K562 (cell line): ENCODE measurements around the gene NYAP1. TPM values are rescaled to one million over a fixed set of nuclear protein-coding genes. Genes with fewer than 3 reads are reported as not detected.
A peak's percentile ranks its signal among the peaks of the same experiment; 100 is the strongest.

ENCODE experiments used
- CBX2 ChIP-seq: fragments of 200-600 bp; sonication (generic); IDR thresholded peaks from one replicate; pipeline ENCODE4 v1.6.1; 2012; ENCODE audit warnings: mild to moderate bottlenecking, low read length, inconsistent platforms; ENCODE audit not compliant: insufficient read depth, poor library complexity, severe bottlenecking
- ILK ChIP-seq: fragments of 450-650 bp; IDR thresholded peaks from 2 replicates; pipeline ENCODE4 v1.6.1; 2016; ENCODE audit warnings: missing genetic modification characterization, low read depth, mild to moderate bottlenecking, missing compliant biosample characterization, moderate library complexity, borderline replicate concordance
- KAT8 ChIP-seq: fragments of 450-650 bp; IDR thresholded peaks from 2 replicates; pipeline ENCODE4 v1.6.1; 2016; ENCODE audit warnings: low read depth, mild to moderate bottlenecking
- KLF1 ChIP-seq: fragments of 450-650 bp; IDR thresholded peaks from 2 replicates; pipeline ENCODE4 v1.6.1; 2016; ENCODE audit warnings: missing genetic modification characterization, missing compliant biosample characterization
- MECOM ChIP-seq: fragments of 250-450 bp; sonication (Bioruptor Pico); IDR thresholded peaks from 2 replicates; pipeline ENCODE4 v1.8.0; 2022; ENCODE audit warnings: inconsistent platforms
- MLLT1 ChIP-seq, 2 experiments: fragments of 450-650 bp; IDR thresholded peaks; 2 replicates each; pipeline ENCODE4 v1.6.1; 2016
- MTA3 ChIP-seq: fragments of 450-650 bp; formaldehyde crosslinking; IDR thresholded peaks from 2 replicates; pipeline ENCODE4 v1.6.1; 2017; ENCODE audit warnings: mild to moderate bottlenecking, borderline replicate concordance
- POLR2AphosphoS2 ChIP-seq: IDR thresholded peaks from 2 replicates; pipeline ENCODE4 v1.6.1; 2012; ENCODE audit warnings: low read length, improper control_type of control experiment
- POLR2G ChIP-seq: fragments of 200-400 bp; formaldehyde crosslinking; IDR thresholded peaks from 2 replicates; pipeline ENCODE4 v1.6.1; 2017; ENCODE audit warnings: low read depth, mild to moderate bottlenecking, antibody characterized with exemption, low read length, moderate library complexity
- SNAPC5 ChIP-seq: fragments of 250-450 bp; sonication (Bioruptor Pico); IDR thresholded peaks from 2 replicates; pipeline ENCODE4 v1.8.0; 2021; ENCODE audit warnings: moderate library complexity, mild to moderate bottlenecking, inconsistent platforms
- TAF7 ChIP-seq: fragments of 450-650 bp; IDR thresholded peaks from 2 replicates; pipeline ENCODE4 v1.6.1; 2016; ENCODE audit warnings: missing genetic modification characterization, missing compliant biosample characterization
- TGIF2 ChIP-seq: sonication (generic); formaldehyde crosslinking; IDR thresholded peaks from 2 replicates; pipeline ENCODE4 v1.8.1; 2022; ENCODE audit warnings: mild to moderate bottlenecking, missing genetic modification reagents, moderate library complexity
- ZNF444 ChIP-seq: fragments of 250-450 bp; sonication (Bioruptor Pico); IDR thresholded peaks from 2 replicates; pipeline ENCODE4 v1.4.0; 2020; ENCODE audit warnings: mild to moderate bottlenecking, moderate library complexity
- polyA plus RNA-seq, 8 experiments: library from polyadenylated mRNA; depleted of rRNA in 4 of 8; stranded (reverse) in 5 of 8; unstranded in 3 of 8; fragments of >200 nt; fragmentation: Nextera tagmentation in 2 of 8; fragmentation: Illumina TruSeq in 1 of 8; extraction: Ambion mirVana in 2 of 8; extraction: Trizol in 1 of 8; gene quantifications; 2 replicates each; pipeline versions ENCODE4 v1.2.1 to v1.2.3, GENCODE V29; 2011 to 2014; ENCODE audit warnings: inconsistent platforms in 1 of 8, missing spikeins in 1 of 8
- total RNA-seq, 7 experiments: library from RNA; depleted of rRNA in 6 of 7; stranded (reverse); fragments of >200 nt in 6 of 7; fragmentation: Illumina TruSeq in 2 of 7; extraction: Trizol in 2 of 7; gene quantifications; 2 replicates each; pipeline versions ENCODE4 v1.2.1 to v1.2.3, GENCODE V29; 2011 to 2021; ENCODE audit warnings: low replicate concordance in 1 of 7
- TF ChIP-seq, protein P1 (sequence below): fragments of 250-450 bp; sonication (Bioruptor Pico); IDR thresholded peaks from 2 replicates; pipeline ENCODE4 v1.4.0; 2020; ENCODE audit warnings: borderline replicate concordance
- TF ChIP-seq, protein P2 (sequence below): fragments of 200-800 bp; sonication (Bioruptor generic); IDR thresholded peaks from 2 replicates; pipeline ENCODE4 v1.6.1; 2017; ENCODE audit warnings: missing genetic modification characterization, missing compliant biosample characterization
- TF ChIP-seq, protein P3 (sequence below): fragments of 450-650 bp; IDR thresholded peaks from 2 replicates; pipeline ENCODE4 v1.7.1; 2018; ENCODE audit warnings: mild to moderate bottlenecking, low read depth; ENCODE audit not compliant: partially characterized antibody
- TF ChIP-seq, protein P4 (sequence below), 2 experiments: IDR thresholded peaks; 2 replicates each; pipeline ENCODE4 v1.6.1; 2012; ENCODE audit warnings: improper control_type of control experiment in 2 of 2, low read depth in 2 of 2, low read length in 2 of 2, borderline replicate concordance in 1 of 2

NYAP1 gene
- total and polyA plus RNA-seq, 9 of the 15 experiments (the other 6 are each of a cell fraction or from before 2014, with no cell fraction given): 0.11 to 0.88 (median 0.22) TPM; not detected in 2

GRCh38 chr7:100483090-100483721 is 521 bp upstream of the NYAP1 start (continued):
- no peak for TF ChIP-seq TGIF2 (CRISPR knock-in tag)
- TF ChIP-seq ZNF444 (CRISPR knock-in tag): no peak
- TF ChIP-seq KAT8: no peak
- TF ChIP-seq, protein P1, sequence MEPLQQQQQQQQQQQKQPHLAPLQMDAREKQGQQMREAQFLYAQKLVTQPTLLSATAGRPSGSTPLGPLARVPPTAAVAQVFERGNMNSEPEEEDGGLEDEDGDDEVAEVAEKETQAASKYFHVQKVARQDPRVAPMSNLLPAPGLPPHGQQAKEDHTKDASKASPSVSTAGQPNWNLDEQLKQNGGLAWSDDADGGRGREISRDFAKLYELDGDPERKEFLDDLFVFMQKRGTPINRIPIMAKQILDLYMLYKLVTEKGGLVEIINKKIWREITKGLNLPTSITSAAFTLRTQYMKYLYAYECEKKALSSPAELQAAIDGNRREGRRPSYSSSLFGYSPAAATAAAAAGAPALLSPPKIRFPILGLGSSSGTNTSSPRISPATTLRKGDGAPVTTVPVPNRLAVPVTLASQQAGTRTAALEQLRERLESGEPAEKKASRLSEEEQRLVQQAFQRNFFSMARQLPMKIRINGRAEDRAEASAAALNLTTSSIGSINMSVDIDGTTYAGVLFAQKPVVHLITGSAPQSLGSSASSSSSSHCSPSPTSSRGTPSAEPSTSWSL (CRISPR knock-in tag): no peak
- TF ChIP-seq, protein P2, sequence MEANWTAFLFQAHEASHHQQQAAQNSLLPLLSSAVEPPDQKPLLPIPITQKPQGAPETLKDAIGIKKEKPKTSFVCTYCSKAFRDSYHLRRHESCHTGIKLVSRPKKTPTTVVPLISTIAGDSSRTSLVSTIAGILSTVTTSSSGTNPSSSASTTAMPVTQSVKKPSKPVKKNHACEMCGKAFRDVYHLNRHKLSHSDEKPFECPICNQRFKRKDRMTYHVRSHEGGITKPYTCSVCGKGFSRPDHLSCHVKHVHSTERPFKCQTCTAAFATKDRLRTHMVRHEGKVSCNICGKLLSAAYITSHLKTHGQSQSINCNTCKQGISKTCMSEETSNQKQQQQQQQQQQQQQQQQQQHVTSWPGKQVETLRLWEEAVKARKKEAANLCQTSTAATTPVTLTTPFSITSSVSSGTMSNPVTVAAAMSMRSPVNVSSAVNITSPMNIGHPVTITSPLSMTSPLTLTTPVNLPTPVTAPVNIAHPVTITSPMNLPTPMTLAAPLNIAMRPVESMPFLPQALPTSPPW: no peak; the same call in 1 of the 2 replicates
- TF ChIP-seq TAF7 (tag): no peak
- TF ChIP-seq SNAPC5: no peak
- no peak for TF ChIP-seq POLR2AphosphoS2
- no peak for TF ChIP-seq MECOM (CRISPR knock-in tag)
- TF ChIP-seq, protein P3, sequence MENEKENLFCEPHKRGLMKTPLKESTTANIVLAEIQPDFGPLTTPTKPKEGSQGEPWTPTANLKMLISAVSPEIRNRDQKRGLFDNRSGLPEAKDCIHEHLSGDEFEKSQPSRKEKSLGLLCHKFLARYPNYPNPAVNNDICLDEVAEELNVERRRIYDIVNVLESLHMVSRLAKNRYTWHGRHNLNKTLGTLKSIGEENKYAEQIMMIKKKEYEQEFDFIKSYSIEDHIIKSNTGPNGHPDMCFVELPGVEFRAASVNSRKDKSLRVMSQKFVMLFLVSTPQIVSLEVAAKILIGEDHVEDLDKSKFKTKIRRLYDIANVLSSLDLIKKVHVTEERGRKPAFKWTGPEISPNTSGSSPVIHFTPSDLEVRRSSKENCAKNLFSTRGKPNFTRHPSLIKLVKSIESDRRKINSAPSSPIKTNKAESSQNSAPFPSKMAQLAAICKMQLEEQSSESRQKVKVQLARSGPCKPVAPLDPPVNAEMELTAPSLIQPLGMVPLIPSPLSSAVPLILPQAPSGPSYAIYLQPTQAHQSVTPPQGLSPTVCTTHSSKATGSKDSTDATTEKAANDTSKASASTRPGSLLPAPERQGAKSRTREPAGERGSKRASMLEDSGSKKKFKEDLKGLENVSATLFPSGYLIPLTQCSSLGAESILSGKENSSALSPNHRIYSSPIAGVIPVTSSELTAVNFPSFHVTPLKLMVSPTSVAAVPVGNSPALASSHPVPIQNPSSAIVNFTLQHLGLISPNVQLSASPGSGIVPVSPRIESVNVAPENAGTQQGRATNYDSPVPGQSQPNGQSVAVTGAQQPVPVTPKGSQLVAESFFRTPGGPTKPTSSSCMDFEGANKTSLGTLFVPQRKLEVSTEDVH: no peak
- TF ChIP-seq ILK (tag): no peak
- TF ChIP-seq CBX2: no peak
- TF ChIP-seq, protein P4, sequence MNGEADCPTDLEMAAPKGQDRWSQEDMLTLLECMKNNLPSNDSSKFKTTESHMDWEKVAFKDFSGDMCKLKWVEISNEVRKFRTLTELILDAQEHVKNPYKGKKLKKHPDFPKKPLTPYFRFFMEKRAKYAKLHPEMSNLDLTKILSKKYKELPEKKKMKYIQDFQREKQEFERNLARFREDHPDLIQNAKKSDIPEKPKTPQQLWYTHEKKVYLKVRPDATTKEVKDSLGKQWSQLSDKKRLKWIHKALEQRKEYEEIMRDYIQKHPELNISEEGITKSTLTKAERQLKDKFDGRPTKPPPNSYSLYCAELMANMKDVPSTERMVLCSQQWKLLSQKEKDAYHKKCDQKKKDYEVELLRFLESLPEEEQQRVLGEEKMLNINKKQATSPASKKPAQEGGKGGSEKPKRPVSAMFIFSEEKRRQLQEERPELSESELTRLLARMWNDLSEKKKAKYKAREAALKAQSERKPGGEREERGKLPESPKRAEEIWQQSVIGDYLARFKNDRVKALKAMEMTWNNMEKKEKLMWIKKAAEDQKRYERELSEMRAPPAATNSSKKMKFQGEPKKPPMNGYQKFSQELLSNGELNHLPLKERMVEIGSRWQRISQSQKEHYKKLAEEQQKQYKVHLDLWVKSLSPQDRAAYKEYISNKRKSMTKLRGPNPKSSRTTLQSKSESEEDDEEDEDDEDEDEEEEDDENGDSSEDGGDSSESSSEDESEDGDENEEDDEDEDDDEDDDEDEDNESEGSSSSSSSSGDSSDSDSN (IDR thresholded peaks at IDR 0.05; ENCODE audit: borderline replicate concordance in 1 of 2, low read depth in 2 of 2, low read length in 2 of 2): peak; percentile 69 to 90; a peak in 3 of 4 replicates
- TF ChIP-seq KLF1 (tag): peak; percentile 74; the same call in 1 of the 2 replicates
- TF ChIP-seq MLLT1 (IDR thresholded peaks at IDR 0.05): no peak
- TF ChIP-seq MTA3: peak; percentile 91
- peak; percentile 55 for TF ChIP-seq POLR2G
